Measurements from ENCODE around the gene ITGA7.

DNA sequence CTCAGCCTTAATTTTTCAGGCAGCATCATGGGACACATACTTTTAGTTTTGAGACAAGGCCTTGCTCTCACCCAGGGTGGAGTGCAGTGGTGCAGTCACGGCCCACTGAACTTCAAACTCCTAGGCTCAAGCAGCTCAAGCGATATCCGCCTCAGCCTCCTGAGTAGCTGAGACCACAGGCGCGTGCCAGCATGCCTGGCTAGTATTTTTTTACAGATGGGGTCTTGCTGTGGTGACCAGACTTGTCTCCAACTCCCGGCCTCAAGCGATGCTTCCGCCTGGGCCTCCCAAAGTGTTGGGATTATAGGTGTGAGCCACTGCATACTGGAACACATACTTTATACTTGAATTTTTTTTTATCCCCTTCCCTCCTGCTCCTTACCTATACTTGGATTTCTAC, 15.2 kb upstream of the ITGA7 start:
- TF ChIP-seq, protein P1, sequence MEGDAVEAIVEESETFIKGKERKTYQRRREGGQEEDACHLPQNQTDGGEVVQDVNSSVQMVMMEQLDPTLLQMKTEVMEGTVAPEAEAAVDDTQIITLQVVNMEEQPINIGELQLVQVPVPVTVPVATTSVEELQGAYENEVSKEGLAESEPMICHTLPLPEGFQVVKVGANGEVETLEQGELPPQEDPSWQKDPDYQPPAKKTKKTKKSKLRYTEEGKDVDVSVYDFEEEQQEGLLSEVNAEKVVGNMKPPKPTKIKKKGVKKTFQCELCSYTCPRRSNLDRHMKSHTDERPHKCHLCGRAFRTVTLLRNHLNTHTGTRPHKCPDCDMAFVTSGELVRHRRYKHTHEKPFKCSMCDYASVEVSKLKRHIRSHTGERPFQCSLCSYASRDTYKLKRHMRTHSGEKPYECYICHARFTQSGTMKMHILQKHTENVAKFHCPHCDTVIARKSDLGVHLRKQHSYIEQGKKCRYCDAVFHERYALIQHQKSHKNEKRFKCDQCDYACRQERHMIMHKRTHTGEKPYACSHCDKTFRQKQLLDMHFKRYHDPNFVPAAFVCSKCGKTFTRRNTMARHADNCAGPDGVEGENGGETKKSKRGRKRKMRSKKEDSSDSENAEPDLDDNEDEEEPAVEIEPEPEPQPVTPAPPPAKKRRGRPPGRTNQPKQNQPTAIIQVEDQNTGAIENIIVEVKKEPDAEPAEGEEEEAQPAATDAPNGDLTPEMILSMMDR (IDR thresholded peaks at IDR 0.05; ENCODE audit: control extremely low read depth in 1 of 3, insufficient read depth in 1 of 3, low read depth in 1 of 3, low read length in 3 of 3) = no peak
- no peak for TF ChIP-seq TAF1 (IDR thresholded peaks at IDR 0.05; ENCODE audit: low read depth, low read length)
- TF ChIP-seq POLR2AphosphoS5 (IDR thresholded peaks at IDR 0.05; ENCODE audit: low read depth, low read length) = no peak
- TF ChIP-seq BCL11A (IDR thresholded peaks at IDR 0.05; ENCODE audit: low read depth in 2 of 2, low read length in 2 of 2) = no peak
- no peak for TF ChIP-seq BRCA1 (IDR thresholded peaks at IDR 0.05; ENCODE audit: low read depth, low read length)
